SK-N-MC (cell line): Measurements from ENCODE around the gene XPO6.

Source experiments
- EZH2 ChIP-seq: fragments of 200-600 bp; sonication (generic); IDR thresholded peaks from one replicate; pipeline ENCODE4 v1.6.1; 2017; ENCODE audit warnings: antibody characterized with exemption
- POLR2AphosphoS5 ChIP-seq: IDR thresholded peaks from 2 replicates; pipeline ENCODE4 v1.6.1; 2012; ENCODE audit warnings: mild to moderate bottlenecking, low read depth, low read length, borderline replicate concordance

- no peak for TF ChIP-seq EZH2
- TF ChIP-seq POLR2AphosphoS5, result no peak
Measured at GRCh38 chr16:28241924-28242323, 30.2 kb upstream of the XPO6 start.
